ENCODE data around the gene DHX30. TPM values are rescaled to one million over a fixed set of nuclear protein-coding genes. Genes with fewer than 3 reads are reported as not detected.

DHX30 gene
- total RNA-seq, 3 donors from 2014 or later, result 46.4 to 72.4 (median 68.1) TPM

DNA sequence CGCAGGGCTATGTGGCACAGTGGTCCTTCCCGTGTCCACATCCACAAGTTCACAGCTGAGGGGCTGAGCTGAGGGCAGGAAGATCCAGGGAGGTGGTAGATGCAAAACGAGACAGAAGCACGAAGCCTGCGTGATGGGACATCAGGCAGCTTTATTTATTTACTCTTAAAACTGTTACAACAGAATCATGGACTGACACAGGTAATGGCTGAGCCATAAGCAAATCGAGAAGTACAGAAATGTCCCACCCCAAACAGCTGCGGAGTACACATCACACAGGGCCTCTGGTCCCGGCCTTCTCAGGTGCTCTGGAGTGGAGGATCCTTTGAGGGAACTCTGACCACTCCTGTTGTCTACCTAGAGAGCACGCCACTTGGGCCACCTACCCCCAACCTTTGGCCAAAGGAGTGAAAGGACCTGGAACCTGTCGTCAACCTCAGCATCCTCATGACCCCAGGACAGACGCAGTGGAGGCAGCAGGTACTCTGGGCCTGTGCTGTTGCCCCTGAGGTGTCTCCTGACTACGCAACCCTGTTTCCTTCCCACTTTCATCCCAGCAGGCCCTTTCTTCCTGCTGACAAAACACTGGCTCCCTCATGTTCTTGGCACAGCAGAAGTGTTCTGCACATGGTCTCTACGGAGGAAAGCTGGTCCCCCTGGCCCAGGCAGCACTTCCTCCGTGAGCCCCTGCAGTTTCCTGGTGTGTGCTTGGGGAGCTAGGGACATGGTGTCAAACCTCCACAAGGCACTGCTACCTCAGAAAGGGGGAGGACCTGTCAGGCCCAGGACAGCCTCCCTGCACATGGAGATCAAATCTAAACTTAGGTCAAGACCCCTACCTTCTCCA, 47.8 kb downstream of the DHX30 start:
- H3K4me3 ChIP-seq, result no peak overlapping the region
- H3K27ac ChIP-seq, result peak overlapping the region in 1 of 2 donors; percentile 21
- no peak for DNase-seq (ENCODE audit: low spot score in 2 of 2)
- H3K36me3 ChIP-seq, result peaks cover 11% of the 10 kb centered on the region
- H3K9me3 ChIP-seq, result no peaks in the 10 kb centered on the region
- no peaks in the 10 kb centered on the region for H3K27me3 ChIP-seq
- TF ChIP-seq POLR2A (IDR thresholded peaks at IDR 0.05), result no peak
- no peak for TF ChIP-seq POLR2AphosphoS5 (IDR thresholded peaks at IDR 0.05)
- TF ChIP-seq, protein P1, sequence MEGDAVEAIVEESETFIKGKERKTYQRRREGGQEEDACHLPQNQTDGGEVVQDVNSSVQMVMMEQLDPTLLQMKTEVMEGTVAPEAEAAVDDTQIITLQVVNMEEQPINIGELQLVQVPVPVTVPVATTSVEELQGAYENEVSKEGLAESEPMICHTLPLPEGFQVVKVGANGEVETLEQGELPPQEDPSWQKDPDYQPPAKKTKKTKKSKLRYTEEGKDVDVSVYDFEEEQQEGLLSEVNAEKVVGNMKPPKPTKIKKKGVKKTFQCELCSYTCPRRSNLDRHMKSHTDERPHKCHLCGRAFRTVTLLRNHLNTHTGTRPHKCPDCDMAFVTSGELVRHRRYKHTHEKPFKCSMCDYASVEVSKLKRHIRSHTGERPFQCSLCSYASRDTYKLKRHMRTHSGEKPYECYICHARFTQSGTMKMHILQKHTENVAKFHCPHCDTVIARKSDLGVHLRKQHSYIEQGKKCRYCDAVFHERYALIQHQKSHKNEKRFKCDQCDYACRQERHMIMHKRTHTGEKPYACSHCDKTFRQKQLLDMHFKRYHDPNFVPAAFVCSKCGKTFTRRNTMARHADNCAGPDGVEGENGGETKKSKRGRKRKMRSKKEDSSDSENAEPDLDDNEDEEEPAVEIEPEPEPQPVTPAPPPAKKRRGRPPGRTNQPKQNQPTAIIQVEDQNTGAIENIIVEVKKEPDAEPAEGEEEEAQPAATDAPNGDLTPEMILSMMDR (IDR thresholded peaks at IDR 0.05), result no peak
- intact Hi-C loops (cut with DNase I; ENCODE audit: low total_unique reads), result no loop called here
- H3K4me1 ChIP-seq, result no peaks in the 10 kb centered on the region

DNA sequence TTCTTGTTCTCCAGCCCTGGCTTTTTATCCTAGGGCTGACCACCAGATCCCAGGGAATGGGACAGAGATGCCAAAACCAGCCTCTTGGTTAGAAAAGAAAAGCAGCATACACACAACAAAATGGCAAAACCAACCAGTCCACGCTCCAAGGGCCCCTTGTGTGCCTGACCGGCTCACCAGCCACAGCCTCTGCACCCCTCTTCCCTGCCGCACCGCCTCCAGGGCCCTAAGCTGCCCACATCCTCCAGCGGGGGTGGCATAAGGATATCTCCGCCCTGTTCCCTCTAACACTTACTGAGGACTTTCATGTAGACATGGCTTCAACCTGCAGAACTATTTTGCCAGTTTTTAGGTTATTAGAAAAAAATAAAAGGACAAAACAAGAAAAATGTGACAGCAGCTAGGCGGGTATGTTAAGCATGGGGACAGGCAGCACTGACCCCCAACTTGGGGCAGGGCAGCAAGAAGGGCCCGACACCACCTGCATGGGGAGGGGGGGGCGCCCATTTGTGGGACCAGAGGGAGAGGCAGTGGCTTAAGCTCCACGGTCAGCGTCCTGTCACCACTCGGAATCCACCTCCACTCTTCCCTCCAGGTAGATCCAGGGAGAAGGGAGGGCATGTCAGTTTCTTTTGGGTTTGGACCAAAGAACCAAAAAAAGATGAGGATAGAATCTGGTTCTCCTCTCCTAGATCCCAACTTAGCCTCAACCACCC, 49.1 kb downstream of the DHX30 start:
- intact Hi-C loops (cut with DNase I; ENCODE audit: low total_unique reads), result no loop called here
- TF ChIP-seq, protein P1 (IDR thresholded peaks at IDR 0.05), result no peak
- no peak for TF ChIP-seq POLR2A (IDR thresholded peaks at IDR 0.05)
- no peak for TF ChIP-seq POLR2AphosphoS5 (IDR thresholded peaks at IDR 0.05)
- H3K36me3 ChIP-seq, result peaks cover 11% of the 10 kb centered on the region

DNA sequence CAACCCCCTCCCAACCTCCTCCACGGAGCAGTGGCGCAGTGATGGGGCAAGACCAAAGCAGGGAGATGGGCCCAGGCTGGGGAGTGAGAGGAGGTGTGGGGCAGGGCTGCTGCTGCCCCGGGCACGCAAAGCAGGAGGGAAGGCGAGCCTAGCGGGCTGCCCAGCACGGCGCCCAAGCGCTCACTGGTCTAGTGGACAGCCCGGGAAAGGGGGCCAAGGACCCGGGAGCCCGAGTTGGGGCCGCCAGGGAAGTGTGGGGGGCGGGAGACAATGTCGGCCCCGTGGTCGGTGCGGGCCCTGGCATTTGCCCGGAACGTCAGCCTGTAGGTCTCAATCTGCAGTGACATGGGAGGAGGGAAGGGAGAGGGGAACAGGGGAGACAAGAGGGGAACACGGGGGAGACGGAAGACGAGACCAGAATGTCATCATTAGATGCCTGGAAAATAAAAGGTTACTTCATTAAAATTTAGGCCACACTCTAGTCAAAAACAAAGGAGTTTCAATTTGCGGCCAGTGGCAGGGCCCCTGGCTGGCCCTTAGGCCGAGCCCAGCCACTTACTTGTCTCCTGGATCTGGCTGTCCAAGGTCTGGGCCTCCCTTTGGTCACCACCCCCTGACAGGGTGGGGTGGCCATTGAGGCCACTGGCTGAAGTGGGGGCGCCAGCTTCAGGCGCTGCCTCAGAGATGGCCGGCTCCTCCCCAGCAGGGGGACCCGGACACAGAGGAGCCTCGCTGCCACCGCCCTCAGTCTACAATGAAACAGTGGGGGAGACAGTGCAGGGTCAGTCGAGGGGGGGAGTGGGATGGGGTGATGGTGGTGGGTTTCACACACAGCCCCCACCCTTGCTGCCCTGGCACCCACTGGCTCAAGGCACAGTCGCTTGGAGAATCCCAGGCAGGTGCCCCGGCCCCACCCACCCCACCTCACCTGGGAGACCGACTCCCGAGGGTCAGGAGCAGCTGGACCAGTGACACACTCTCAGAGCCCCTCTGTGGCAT, 50.0 kb downstream of the DHX30 start:
- H3K36me3 ChIP-seq, result peaks cover 11% of the 10 kb centered on the region
- H3K4me1 ChIP-seq, result no peaks in the 10 kb centered on the region
- H3K27ac ChIP-seq, result no peak overlapping the region
- H3K9me3 ChIP-seq, result no peaks in the 10 kb centered on the region
- no peak overlapping the region for H3K4me3 ChIP-seq
- DNase-seq (ENCODE audit: low spot score in 2 of 2), result no peak
- no peaks in the 10 kb centered on the region for H3K27me3 ChIP-seq
- intact Hi-C loops (cut with DNase I; ENCODE audit: low total_unique reads), result no loop called here
- TF ChIP-seq, protein P1 (IDR thresholded peaks at IDR 0.05), result no peak
- no peak for TF ChIP-seq POLR2AphosphoS5 (IDR thresholded peaks at IDR 0.05)

More for the DNA sequence above, 49.1 kb downstream of the DHX30 start:
- no peak for DNase-seq (ENCODE audit: low spot score in 2 of 2)
- Histone ChIP-seq H3K27ac (no peak overlapping the region), H3K9me3 (no peaks in the 10 kb centered on the region), H3K4me3 (no peak overlapping the region), H3K4me1 (no peaks in the 10 kb centered on the region), H3K27me3 (no peaks in the 10 kb centered on the region)

DNA sequence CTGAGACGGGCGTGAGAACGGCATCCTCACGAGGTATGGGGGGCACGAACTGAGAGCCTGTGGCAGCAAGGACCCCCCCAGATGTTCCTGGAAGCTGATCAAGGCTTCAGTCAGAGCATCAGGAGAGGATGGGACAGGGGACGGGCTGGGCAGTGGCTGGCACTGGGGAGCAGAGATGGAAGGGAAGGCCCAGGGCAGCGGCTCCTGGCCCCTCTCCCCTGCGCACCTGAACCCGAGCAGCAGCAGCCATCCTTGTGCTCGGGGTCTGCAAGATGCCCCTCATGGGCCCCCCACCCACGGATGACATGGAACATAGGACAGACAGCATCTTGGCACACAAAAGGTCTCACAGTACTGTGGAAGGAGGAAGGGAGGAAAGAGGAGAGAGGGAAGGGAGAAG, 51.3 kb downstream of the DHX30 start:
- intact Hi-C loops (cut with DNase I; ENCODE audit: low total_unique reads), result no loop called here
- no peak for TF ChIP-seq POLR2AphosphoS5 (IDR thresholded peaks at IDR 0.05)
- TF ChIP-seq, protein P1 (IDR thresholded peaks at IDR 0.05), result no peak
- TF ChIP-seq POLR2A (IDR thresholded peaks at IDR 0.05), result no peak
- peaks cover 9% of the 10 kb centered on the region for H3K36me3 ChIP-seq
- no peak overlapping the region for H3K27ac ChIP-seq
- DNase-seq (ENCODE audit: low spot score in 2 of 2), result no peak
- H3K9me3 ChIP-seq, result no peaks in the 10 kb centered on the region
- no peaks in the 10 kb centered on the region for H3K4me1 ChIP-seq
- H3K4me3 ChIP-seq, result no peak overlapping the region
- H3K27me3 ChIP-seq, result no peaks in the 10 kb centered on the region

Measured in breast epithelium (tissue), 4 donors.